Measurements from ENCODE around the gene ABTB1. TPM values are rescaled to one million over a fixed set of nuclear protein-coding genes. Genes with fewer than 3 reads are reported as not detected.
A peak's percentile ranks its signal among the peaks of the same experiment; 100 is the strongest.
"Not testable (repeated sequence)": the region's sequence is repeated elsewhere in the genome, so short reads cannot be mapped to it uniquely, and the experiment has no call there.

The ABTB1 gene
- total RNA-seq, 1 donor from 2014 or later, result 35.0 TPM

DNA sequence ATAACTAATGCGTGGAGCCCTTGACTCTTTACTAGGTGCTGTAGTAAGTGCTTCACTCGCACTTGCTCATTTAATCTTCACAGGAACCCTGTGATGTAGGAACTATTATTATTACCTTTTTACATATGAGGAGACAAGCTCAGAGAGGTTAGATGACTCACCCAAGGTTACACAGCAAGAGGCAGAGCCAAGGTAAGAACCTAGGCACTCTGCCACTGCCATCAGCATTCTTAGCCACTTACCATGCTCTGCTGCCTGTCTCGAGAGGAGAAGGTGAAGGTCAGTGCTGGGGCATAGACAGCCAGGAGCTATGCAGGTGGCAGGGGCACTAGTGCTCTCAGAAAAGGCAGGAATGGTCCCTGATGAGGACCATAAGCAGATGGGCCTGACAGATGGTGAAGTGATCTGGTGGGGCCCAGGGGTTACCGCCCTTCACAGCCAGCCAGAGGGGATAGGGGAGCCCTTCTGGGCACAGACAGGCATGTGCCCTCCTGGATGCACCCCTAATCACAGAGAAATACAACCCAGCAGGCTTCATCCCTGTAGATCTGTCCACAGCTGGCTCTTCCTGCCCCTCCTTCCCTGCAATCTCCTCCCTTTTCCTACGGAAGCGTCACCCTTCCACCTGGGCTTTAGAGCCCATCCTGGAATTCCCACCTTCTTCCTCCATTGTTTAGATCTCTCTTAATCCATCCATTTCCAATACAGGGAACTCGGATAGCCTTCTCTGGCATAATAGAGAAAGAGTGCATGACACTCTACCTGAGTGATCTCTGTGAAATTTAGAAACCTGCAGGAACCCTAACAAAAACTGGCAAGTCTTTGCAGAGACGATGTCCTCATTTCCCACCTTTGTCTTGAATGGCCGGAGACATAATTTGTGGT, 26.9 kb downstream of the ABTB1 start:
- peaks cover 16% of the 10 kb centered on the region for H3K27me3 Mint-ChIP-seq (ENCODE audit: unreplicated experiment)
- H3K4me3 Mint-ChIP-seq (ENCODE audit: unreplicated experiment), result no peak overlapping the region
- peaks cover 21% of the 10 kb centered on the region for H3K9me3 Mint-ChIP-seq (ENCODE audit: unreplicated experiment)
- DNase-seq, result peak; percentile 30
- peak overlapping the region; percentile 53 for H3K27ac Mint-ChIP-seq (ENCODE audit: unreplicated experiment)
- peaks cover 22% of the 10 kb centered on the region for H3K4me1 Mint-ChIP-seq (ENCODE audit: low read depth, unreplicated experiment)
- peaks cover 17% of the 10 kb centered on the region for H3K36me3 Mint-ChIP-seq (ENCODE audit: unreplicated experiment)
- TF ChIP-seq, protein P1, sequence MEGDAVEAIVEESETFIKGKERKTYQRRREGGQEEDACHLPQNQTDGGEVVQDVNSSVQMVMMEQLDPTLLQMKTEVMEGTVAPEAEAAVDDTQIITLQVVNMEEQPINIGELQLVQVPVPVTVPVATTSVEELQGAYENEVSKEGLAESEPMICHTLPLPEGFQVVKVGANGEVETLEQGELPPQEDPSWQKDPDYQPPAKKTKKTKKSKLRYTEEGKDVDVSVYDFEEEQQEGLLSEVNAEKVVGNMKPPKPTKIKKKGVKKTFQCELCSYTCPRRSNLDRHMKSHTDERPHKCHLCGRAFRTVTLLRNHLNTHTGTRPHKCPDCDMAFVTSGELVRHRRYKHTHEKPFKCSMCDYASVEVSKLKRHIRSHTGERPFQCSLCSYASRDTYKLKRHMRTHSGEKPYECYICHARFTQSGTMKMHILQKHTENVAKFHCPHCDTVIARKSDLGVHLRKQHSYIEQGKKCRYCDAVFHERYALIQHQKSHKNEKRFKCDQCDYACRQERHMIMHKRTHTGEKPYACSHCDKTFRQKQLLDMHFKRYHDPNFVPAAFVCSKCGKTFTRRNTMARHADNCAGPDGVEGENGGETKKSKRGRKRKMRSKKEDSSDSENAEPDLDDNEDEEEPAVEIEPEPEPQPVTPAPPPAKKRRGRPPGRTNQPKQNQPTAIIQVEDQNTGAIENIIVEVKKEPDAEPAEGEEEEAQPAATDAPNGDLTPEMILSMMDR (IDR thresholded peaks at IDR 0.05; ENCODE audit: partially characterized antibody, unreplicated experiment), result no peak

DNA sequence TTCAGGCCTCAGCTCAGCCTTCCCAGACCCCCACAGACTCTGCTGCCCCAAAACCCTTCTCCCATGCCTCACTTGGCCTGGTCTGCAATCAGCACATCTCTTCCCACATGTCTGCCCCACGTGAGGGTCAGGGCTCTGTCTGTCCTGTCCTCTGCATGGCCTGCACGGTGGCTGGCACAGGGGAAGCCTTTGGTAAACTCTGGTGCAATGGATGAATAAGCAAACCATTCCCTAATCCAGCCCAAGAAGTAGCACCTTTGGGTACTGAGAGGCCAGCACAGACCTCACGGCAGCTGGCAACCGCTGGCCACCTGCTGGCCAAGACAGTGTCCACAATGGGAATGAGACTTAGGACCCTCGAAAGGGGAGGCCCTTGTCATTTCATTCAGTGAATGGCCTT, 27.7 kb downstream of the ABTB1 start:
- peaks cover 22% of the 10 kb centered on the region for H3K4me1 Mint-ChIP-seq (ENCODE audit: low read depth, unreplicated experiment)

DNA sequence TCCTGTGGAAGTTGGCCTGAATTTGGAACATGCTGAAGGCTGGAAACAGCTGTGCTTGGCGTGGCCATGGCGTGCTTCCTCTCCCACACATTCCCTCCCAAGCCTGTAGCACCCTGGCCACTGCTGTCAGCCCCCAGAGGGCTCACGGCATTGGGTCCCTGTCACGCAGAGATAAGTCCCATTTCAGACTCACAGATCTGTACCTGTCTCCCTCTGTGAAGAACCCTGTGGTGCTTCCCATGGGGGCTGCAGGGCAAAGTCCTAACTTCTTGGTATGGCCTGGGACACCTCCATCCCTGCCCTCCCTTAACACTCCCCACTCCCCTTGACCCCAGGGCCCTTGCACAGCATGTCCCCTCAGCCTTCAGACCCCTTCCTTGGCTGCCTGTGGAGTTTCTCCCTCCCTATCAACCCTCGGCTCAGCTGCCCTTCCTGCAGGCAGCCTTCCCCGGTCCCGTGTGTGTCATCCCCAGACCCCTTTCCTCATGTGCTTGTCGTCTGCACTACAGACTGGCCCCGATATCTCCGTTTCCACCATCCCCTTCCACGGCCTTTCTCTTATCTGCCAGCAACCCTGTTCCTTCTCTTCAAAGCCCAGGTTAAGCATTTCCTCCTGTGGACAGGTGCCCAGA, 28.6 kb downstream of the ABTB1 start:
- TF ChIP-seq, protein P1 (IDR thresholded peaks at IDR 0.05; ENCODE audit: partially characterized antibody, unreplicated experiment), result no peak
- Mint-ChIP-seq H3K27ac (ENCODE audit: unreplicated experiment) (no peak overlapping the region), H3K9me3 (ENCODE audit: unreplicated experiment) (peaks cover 21% of the 10 kb centered on the region), H3K4me3 (ENCODE audit: unreplicated experiment) (no peak overlapping the region), H3K27me3 (ENCODE audit: unreplicated experiment) (peaks cover 19% of the 10 kb centered on the region), H3K4me1 (ENCODE audit: low read depth, unreplicated experiment) (peaks cover 24% of the 10 kb centered on the region), H3K36me3 (ENCODE audit: unreplicated experiment) (peaks cover 22% of the 10 kb centered on the region)
- DNase-seq, result peak; percentile 13

More for the DNA sequence above, 27.7 kb downstream of the ABTB1 start:
- Mint-ChIP-seq H3K36me3 (ENCODE audit: unreplicated experiment) (peaks cover 22% of the 10 kb centered on the region), H3K4me3 (ENCODE audit: unreplicated experiment) (no peak overlapping the region), H3K27ac (ENCODE audit: unreplicated experiment) (peak overlapping the region; percentile 53), H3K9me3 (ENCODE audit: unreplicated experiment) (peaks cover 21% of the 10 kb centered on the region), H3K27me3 (ENCODE audit: unreplicated experiment) (peaks cover 18% of the 10 kb centered on the region)
- TF ChIP-seq, protein P1 (IDR thresholded peaks at IDR 0.05; ENCODE audit: partially characterized antibody, unreplicated experiment), result no peak
- peak; percentile 27 for DNase-seq

DNA sequence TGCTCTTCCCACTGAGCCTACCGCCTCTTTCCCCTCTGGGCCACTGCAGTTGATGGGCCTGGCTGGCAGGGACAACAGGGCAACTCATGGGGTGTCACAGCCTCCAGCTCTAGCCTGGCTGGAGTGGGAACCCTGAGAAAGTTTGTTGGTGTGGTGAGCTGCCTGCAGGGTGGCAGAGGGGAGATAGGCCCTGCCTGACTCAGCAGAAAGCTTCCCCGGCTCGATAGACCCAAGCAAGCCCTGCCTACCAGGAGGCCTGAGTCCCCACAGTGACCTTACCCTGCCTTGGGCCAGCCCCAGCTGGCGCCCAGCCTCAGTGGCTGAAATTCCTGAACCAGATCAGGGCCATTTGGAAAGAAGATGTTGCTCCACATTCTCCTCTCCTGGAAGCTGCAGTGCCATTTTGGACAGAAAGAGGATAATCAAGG, 29.4 kb downstream of the ABTB1 start:
- no peak for DNase-seq
- peaks cover 21% of the 10 kb centered on the region for H3K9me3 Mint-ChIP-seq (ENCODE audit: unreplicated experiment)
- no peak overlapping the region for H3K4me3 Mint-ChIP-seq (ENCODE audit: unreplicated experiment)
- peaks cover 22% of the 10 kb centered on the region for H3K36me3 Mint-ChIP-seq (ENCODE audit: unreplicated experiment)
- peaks cover 22% of the 10 kb centered on the region for H3K27me3 Mint-ChIP-seq (ENCODE audit: unreplicated experiment)
- H3K4me1 Mint-ChIP-seq (ENCODE audit: low read depth, unreplicated experiment), result peaks cover 28% of the 10 kb centered on the region
- no peak overlapping the region for H3K27ac Mint-ChIP-seq (ENCODE audit: unreplicated experiment)
- TF ChIP-seq, protein P1 (IDR thresholded peaks at IDR 0.05; ENCODE audit: partially characterized antibody, unreplicated experiment), result no peak

DNA sequence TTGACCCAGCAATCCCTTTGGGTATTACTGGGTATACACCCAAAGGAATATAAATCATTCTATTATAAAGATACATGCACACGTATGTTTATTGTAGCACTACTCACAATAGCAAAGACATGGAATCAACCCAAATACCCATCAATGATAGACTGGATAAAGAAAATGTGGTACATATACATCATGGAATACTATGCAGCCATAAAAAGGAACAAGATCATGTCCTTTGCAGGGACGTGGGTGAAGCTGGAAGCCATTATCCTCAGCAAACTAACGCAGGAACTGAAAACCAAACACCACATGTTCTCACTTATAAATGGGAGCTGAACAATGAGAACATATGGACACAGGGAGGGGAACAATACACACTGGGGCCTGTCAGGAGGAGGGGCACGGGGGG, 32.1 kb downstream of the ABTB1 start:
- H3K27ac Mint-ChIP-seq (ENCODE audit: unreplicated experiment); DNase-seq; H3K4me3 Mint-ChIP-seq (ENCODE audit: unreplicated experiment): not testable (repeated sequence)
- peaks cover 31% of the 10 kb centered on the region for H3K4me1 Mint-ChIP-seq (ENCODE audit: low read depth, unreplicated experiment)
- peaks cover 22% of the 10 kb centered on the region for H3K36me3 Mint-ChIP-seq (ENCODE audit: unreplicated experiment)
- peaks cover 18% of the 10 kb centered on the region for H3K9me3 Mint-ChIP-seq (ENCODE audit: unreplicated experiment)
- H3K27me3 Mint-ChIP-seq (ENCODE audit: unreplicated experiment), result peaks cover 17% of the 10 kb centered on the region

Data from glutamatergic neuron (in vitro differentiated cells).